Measurements from ENCODE around the gene B3GLCT. TPM values are rescaled to one million over a fixed set of nuclear protein-coding genes. Genes with fewer than 3 reads are reported as not detected.

The B3GLCT gene
- total RNA-seq = 1 to 10 TPM; 1.6 to 5.7 (median 3.9) TPM

DNA sequence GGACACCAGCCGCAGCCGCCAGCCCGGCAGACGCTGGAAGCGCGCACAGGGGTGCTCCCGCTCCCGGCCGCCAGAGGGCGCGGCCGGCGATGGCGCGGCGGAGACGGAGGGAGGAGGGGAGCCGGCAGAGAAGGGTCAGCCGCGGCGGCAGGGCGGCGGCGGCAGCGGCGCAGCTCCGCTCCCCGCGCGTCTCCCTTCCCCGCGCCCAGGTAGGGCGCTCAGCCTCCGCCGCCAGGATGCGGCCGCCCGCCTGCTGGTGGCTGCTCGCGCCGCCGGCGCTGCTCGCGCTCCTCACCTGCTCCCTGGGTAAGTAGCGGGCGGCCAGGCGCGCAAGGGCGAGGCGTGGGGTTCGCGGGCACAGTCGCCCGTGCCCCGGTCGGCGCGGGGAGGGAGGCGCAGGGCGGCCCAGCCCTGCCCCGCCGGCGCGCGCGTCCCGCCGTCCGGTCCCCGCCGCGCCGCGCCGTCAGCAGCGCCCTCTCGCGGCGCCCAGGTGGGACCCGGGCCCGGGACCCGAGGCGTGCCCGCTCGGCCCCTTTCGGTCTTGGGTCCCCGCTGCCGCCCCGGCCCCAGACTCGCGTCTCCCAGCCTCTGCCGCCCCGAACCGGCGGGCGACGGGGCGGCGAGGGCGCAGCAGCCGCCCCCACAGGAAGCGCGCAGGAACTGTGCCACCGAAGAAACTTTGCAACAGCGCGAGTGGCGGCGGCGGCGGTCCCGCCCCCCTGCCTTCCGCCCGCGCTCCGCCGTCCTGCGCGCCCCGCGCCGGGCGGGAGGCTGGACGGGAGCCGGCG lies at the start of gene B3GLCT:
TSS of gene B3GLCT (plus strand) at position 127 of the 788 bp plus-strand sequence. CDS start at position 237, 110 bp downstream.
- intact Hi-C loops (cut with DNase I; ENCODE audit: low total_unique reads) (loop anchor here (2.0 kb wide), 1 partner anchor 37 kb away; no protein-coding TSS in a partner anchor), in situ Hi-C loops (cut with MboI; ENCODE audit: low pct_ligation_motif_present in 1 of 4, low pct_unique_long_range_greater_than_20kb in 1 of 4, low sequenced_read_pairs in 3 of 4) (no loop called here)
- peak within 1 kb of the TSS; percentile 86 to 95 (median 91) for H3K4me3 ChIP-seq
- WGBS, 2 donors (ENCODE audit: low coverage in 1 of 2) = 1% methylated on average over 97 of the region's 126 CpGs; no CpG with 5 or more reads in 1 of the 2 donors
- peak; percentile 85 for DNase-seq
- no peak for TF ChIP-seq POLR2A (IDR thresholded peaks at IDR 0.05)
- peak in 1 of 3 donors; percentile 39 for TF ChIP-seq POLR2AphosphoS5 (IDR thresholded peaks at IDR 0.05)
- TF ChIP-seq CTCF (IDR thresholded peaks at IDR 0.05) = peak in 3 of 5 experiments; percentile 72 to 89 (median 82)
- H3K27ac ChIP-seq = peak within 1 kb of the TSS; percentile 95 to 99 (median 97)
- no peaks in the 10 kb centered on the region for H3K27me3 ChIP-seq
- H3K36me3 ChIP-seq = no peaks in the 10 kb centered on the region
- H3K9me3 ChIP-seq = no peaks in the 10 kb centered on the region
- H3K4me1 ChIP-seq = peaks cover 3 to 15% (median 8%) of the 10 kb centered on the region in 4 donors

GRCh38 chr13:31150315-31150985 lies 49.3 kb upstream of the B3GLCT start:
- TF ChIP-seq EP300 (IDR thresholded peaks at IDR 0.05; ENCODE audit: low read depth) = no peak
- TF ChIP-seq POLR2A (IDR thresholded peaks at IDR 0.05) = no peak
- no peak for TF ChIP-seq CTCF (IDR thresholded peaks at IDR 0.05)
- no peak for TF ChIP-seq POLR2AphosphoS5 (IDR thresholded peaks at IDR 0.05)
- Histone ChIP-seq H3K27me3 (no peaks in the 10 kb centered on the region), H3K36me3 (peaks cover 0 to 85% (median 40%) of the 10 kb centered on the region in 4 donors), H3K4me3 (no peak overlapping the region), H3K27ac (no peak overlapping the region), H3K9me3 (no peaks in the 10 kb centered on the region), H3K4me1 (no peaks in the 10 kb centered on the region)
- in situ Hi-C loops (cut with MboI; ENCODE audit: low pct_ligation_motif_present in 1 of 4, low pct_unique_long_range_greater_than_20kb in 1 of 4, low sequenced_read_pairs in 3 of 4) (no loop called here), intact Hi-C loops (cut with DNase I; ENCODE audit: low total_unique reads) (no loop called here)
- WGBS, 2 donors (ENCODE audit: low coverage in 1 of 2) = 86 to 93% methylated on average over 4 of the region's 4 CpGs
- DNase-seq = no peak

- Histone ChIP-seq H3K27me3 (no peaks in the 10 kb centered on the region), H3K4me1 (no peaks in the 10 kb centered on the region), H3K9me3 (no peaks in the 10 kb centered on the region), H3K27ac (no peak overlapping the region), H3K36me3 (peaks cover 0 to 77% (median 37%) of the 10 kb centered on the region in 4 donors), H3K4me3 (no peak overlapping the region)
- in situ Hi-C loops (cut with MboI; ENCODE audit: low pct_ligation_motif_present in 1 of 4, low pct_unique_long_range_greater_than_20kb in 1 of 4, low sequenced_read_pairs in 3 of 4) = no loop called here
- intact Hi-C loops (cut with DNase I; ENCODE audit: low total_unique reads) = loop anchor here (2.0 kb wide), 1 partner anchor 21 kb away; no protein-coding TSS in a partner anchor
- 93% methylated on average over 3 of the region's 3 CpGs for WGBS, 2 donors (ENCODE audit: low coverage in 1 of 2)
- no peak for DNase-seq
- TF ChIP-seq POLR2A (IDR thresholded peaks at IDR 0.05) (no peak), POLR2AphosphoS5 (IDR thresholded peaks at IDR 0.05) (no peak), EP300 (IDR thresholded peaks at IDR 0.05; ENCODE audit: low read depth) (no peak), CTCF (IDR thresholded peaks at IDR 0.05) (no peak)
Measured at GRCh38 chr13:31151837-31152236, 47.9 kb upstream of the B3GLCT start.

- no peaks in the 10 kb centered on the region for H3K27me3 ChIP-seq
- H3K27ac ChIP-seq = no peak overlapping the region
- in situ Hi-C loops (cut with MboI; ENCODE audit: low pct_ligation_motif_present in 1 of 4, low pct_unique_long_range_greater_than_20kb in 1 of 4, low sequenced_read_pairs in 3 of 4) (no loop called here), intact Hi-C loops (cut with DNase I; ENCODE audit: low total_unique reads) (no loop called here)
- no peak for DNase-seq
- peaks cover 2 to 12% (median 8%) of the 10 kb centered on the region in 4 donors for H3K4me1 ChIP-seq
- WGBS, 2 donors (ENCODE audit: low coverage in 1 of 2) = 80 to 92% methylated on average over 1 to 2 of the region's 2 CpGs
- no peaks in the 10 kb centered on the region for H3K9me3 ChIP-seq
- no peak overlapping the region for H3K4me3 ChIP-seq
- peaks cover 0 to 52% (median 25%) of the 10 kb centered on the region in 4 donors for H3K36me3 ChIP-seq
- TF ChIP-seq POLR2AphosphoS5 (IDR thresholded peaks at IDR 0.05) (no peak), CTCF (IDR thresholded peaks at IDR 0.05) (no peak), POLR2A (IDR thresholded peaks at IDR 0.05) (no peak), EP300 (IDR thresholded peaks at IDR 0.05; ENCODE audit: low read depth) (no peak)
Measured at GRCh38 chr13:31154939-31155338, 44.8 kb upstream of the B3GLCT start.
